ENCODE measurements around the gene OR2C1.

Gene OR2C1

DNA sequence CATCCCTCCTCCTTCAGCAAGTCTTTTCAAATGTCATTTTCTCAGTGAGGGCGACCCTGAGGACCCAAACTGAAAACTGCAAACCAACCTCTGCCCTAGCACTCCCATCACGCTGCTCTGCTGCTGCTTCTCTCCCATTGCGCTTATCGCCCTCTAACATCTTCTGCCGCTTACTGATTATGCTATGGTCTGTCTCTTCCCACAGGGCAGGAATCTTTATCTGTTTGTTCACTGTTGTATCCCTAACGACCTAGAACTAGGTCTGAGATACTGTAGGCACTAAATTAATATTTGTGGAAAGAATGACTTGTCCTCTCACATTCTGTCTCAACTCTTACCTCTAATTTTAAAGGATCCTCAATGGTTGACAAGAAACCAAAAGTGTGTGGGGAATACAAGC is 32.6 kb downstream of the OR2C1 start:
- Histone ChIP-seq H3K4me3 (no peak overlapping the region), H3K27ac (no peak overlapping the region)

DNA sequence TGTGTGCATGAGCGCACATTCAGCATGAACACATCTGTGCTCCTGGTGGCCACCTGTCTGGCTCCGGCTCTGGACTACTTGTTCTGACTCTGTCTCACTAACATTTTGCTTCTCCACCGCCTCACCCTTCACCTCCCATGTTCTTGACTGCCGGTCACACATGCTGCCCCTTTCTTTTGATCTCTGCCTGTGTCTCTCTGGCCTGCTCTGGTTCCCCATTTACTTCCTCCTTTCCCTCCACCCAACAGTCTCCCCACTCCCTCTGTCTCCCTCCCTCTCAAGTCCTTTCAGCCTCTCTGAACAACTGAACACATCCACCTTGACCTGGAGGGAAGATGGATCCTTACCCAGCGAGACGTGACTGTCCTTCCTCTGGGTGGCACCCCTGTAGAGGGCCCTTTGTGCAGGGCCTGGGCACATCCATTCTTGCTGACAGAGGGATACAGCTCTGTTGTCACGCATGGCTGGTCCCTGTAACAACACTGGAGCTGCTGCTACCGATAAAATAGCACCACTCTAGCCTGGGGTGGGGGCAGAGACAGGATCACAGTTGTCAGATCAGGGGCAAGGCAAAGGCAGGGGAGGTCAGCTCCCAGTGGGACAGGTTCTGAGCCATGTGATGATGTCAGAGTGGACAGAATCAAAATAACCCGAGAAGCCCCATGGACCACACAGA is 34.1 kb downstream of the OR2C1 start:
- Histone ChIP-seq H3K4me3 (no peak overlapping the region), H3K27ac (no peak overlapping the region)

- H3K4me3 ChIP-seq = peak overlapping the region; percentile 72 to 93 (median 87)
- peak overlapping the region; percentile 10 to 96 (median 88) for H3K27ac ChIP-seq
Observed at GRCh38 chr16:3400446-3400778, 44.7 kb downstream of the OR2C1 start.

DNA sequence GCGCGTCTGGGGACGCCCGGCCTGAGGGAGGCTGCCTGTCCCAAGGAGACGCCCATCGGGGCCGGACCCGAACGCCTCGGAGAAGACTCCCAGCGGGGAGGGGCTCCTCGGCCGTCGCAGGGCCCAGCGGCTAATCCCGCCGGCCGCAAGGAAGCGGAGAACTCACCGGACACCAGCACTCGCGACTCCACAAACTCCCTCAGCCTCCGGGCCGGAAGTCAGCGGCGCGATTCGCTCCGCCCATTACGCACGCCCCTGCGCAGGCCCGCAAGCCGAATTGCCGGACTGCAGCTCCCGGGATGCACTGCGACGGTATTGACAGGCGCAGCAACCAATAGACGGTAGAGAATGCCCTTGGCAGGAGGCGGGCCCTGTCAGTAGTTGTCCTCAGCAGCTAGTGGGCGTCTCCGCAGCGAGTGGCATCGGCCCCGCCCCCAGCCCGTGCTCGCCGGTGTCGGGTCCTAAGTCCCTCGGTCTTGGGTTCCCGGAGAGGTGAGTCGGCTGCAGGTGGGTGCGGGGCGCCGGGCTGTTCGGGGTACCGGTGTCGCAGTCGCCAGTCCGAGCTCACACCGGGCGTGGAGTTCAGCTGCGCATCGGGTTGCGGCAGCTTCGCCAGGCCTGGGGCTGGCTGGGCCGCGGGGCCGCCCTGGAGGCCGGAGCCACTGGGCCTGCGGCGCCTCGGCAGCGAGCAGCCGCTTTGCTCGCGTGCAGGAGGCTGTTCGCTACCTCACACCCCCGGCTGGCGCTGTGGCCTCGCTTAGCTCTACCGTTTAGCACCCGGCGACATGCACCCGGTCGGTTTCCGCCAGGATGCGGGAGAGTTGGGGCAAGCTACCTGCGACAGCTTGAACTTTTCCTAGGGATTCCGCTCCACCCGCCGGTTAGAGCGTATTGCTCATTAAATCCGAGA is 45.3 kb downstream of the OR2C1 start, which contains the start of the genes ZNF174 and ZSCAN32:
Gene ZNF174 (plus strand): TSS at position 437 of the 910 bp plus-strand sequence. CDS start 790 bp downstream, outside the sequence.
Gene ZSCAN32 (minus strand): TSS at position 226 of the 910 bp plus-strand sequence. CDS start 3,447 bp downstream, outside the sequence.
- H3K27ac ChIP-seq = peak within 1 kb of the TSS; percentile 16 to 96 (median 88)
- peak within 1 kb of the TSS; percentile 72 to 93 (median 87) for H3K4me3 ChIP-seq

- H3K27ac ChIP-seq = peak overlapping the region; percentile 16 to 93 (median 86)
- peak overlapping the region; percentile 72 to 93 (median 87) for H3K4me3 ChIP-seq
Observed at GRCh38 chr16:3401719-3402397, 46.2 kb downstream of the OR2C1 start.
